ENCODE measurements around the gene IGFLR1.
"Not testable (repeated sequence)": the region's sequence is repeated elsewhere in the genome, so short reads cannot be mapped to it uniquely, and the experiment has no call there.

The IGFLR1 gene

DNA sequence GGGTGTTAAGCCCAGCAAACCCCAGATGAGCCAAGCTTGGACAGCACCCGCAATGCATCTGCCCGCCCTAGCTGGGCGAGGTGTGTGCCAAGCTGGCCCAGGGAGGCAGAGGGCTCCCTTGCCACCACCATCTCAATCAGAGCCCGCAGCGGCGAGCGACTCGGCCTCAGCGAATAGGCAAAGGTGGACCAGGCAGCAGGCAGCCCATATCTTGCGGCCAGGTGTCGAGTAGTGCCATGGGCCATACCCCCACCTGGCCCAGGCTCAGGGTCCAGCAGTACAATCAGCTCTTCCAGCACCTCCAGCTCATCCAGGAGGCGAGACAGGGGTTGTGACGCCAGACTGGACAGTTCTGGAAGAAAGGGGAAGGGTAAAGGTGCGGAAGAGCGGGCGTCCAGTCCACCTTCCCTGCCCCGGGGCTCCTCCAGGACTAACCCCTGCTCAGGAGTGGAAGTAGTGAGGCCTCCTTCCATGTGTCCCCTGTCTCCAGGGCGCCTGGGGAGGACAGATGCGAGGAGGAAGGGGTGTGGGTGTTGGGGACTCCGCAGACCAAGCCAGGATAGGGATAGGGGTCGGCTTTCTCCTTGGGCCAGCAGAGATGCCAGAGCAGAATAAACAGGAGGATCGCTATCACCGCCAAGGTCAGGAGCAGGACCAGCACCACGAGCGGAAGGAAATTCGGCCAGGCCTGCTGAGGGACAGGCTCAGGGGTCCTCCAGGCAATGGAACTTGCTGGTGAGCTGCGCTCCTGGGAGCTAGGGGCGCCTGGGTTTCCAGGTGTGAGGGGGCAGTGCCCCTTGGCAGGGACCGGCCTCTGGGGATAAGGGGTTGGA, 2.8 kb downstream of the IGFLR1 start:
- no peak for DNase-seq

DNA sequence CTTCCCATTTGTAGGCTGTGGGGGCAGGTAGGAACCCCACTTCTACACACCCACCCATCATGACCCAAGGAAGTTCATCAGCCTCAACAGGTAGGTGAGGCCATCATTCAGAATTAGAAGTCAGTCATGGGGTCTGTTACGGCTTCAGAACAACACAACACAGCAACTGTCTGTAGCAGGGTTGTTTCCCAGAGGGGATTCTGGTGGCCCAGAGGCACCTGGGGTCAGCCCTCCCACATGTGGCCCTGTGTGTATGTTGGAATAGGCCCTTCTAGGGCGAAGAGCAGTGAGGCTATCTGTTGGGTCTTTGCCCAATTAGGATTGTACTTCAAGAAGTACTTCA, 3.4 kb downstream of the IGFLR1 start:
- DNase-seq, result no peak

DNA sequence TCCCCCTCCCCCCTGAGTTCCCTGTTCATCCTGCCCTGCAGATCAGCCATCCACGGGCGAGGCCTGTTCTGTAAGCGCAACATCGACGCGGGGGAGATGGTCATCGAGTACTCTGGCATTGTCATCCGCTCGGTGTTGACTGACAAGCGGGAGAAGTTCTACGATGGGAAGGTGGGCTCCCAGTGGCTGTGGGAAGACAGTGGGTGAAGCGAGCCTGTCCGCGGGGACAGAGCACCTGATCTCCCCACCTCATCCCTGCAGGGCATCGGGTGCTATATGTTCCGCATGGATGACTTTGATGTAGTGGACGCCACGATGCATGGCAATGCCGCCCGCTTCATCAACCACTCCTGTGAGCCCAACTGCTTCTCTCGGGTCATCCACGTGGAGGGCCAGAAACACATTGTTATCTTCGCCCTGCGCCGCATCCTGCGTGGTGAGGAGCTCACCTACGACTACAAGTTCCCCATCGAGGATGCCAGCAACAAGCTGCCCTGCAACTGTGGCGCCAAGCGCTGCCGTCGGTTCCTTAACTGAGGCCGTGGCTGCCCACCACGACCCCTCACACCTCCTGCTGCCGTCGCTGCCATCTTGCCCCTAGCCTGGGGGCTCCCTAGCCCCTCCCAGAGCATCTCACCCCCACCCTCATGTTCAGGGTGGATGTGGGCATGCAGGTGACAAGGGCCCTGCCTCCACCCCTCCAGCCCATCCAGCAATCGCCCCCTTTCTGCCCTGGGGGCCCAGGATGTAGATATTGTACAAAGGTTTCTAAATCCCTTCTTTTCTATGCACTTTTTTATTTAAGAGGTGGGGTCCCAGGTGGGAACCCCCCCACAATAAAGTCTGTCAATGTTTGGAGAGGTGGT, 4.0 kb downstream of the IGFLR1 start:
- DNase-seq, result no peak

GRCh38 chr19:35736913-35737886, 5.1 kb downstream of the IGFLR1 start:
- peak in 3 of 6 experiments; percentile 23 to 28 (median 27) for DNase-seq

- DNase-seq, result no peak
These were observed 7.4 kb downstream of the IGFLR1 start for GRCh38 chr19:35734889-35735288.

DNA sequence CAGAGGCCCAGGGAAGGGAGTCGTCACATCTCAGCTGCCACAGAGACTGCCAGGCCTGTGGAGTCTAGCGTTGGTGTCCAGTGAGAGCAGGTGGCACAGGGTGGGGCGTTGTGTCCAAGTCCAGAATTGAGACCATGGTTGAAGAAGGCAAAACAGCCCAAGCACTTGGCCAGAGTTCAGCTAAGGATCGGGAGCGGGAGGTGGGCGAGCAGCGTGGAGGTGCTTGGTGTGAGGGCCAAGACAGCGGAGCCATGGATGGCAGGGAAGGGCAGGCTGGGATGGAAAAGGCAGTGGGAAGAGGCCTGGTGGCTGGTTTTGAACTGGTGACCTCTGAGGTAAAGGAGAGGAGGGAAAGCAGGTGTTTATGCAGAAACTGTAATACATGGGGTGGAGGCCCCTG, 8.0 kb downstream of the IGFLR1 start:
- DNase-seq, result no peak

GRCh38 chr19:35733180-35734125, 8.8 kb downstream of the IGFLR1 start:
- DNase-seq, result no peak

- no peak for DNase-seq
These were observed 9.6 kb downstream of the IGFLR1 start for GRCh38 chr19:35732540-35733179.

- DNase-seq, result no peak
These were observed 10.4 kb downstream of the IGFLR1 start for GRCh38 chr19:35731779-35732405.

- no peak for DNase-seq
These were observed 10.9 kb downstream of the IGFLR1 start for GRCh38 chr19:35731353-35731752.

DNA sequence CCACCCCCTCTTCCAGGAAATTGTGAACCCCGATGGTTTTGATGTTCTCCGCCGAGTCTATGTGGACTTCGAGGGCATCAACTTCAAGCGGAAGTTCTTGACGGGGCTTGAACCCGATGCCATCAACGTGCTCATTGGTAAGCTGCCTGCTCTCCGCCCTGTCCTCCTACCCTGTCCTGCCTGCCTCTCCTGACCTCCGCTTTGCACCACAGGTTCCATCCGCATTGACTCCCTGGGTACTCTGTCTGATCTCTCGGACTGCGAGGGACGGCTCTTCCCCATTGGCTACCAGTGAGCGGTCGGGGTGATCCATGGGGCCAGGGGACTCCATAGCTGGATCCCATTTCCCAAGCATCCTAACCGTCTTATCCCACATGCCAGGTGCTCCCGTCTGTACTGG, 11.9 kb downstream of the IGFLR1 start:
- no peak for DNase-seq

- no peak for DNase-seq
These were observed 12.5 kb downstream of the IGFLR1 start for GRCh38 chr19:35729763-35730162.

GRCh38 chr19:35729021-35729420, 13.2 kb downstream of the IGFLR1 start:
- DNase-seq, result no peak

DNA sequence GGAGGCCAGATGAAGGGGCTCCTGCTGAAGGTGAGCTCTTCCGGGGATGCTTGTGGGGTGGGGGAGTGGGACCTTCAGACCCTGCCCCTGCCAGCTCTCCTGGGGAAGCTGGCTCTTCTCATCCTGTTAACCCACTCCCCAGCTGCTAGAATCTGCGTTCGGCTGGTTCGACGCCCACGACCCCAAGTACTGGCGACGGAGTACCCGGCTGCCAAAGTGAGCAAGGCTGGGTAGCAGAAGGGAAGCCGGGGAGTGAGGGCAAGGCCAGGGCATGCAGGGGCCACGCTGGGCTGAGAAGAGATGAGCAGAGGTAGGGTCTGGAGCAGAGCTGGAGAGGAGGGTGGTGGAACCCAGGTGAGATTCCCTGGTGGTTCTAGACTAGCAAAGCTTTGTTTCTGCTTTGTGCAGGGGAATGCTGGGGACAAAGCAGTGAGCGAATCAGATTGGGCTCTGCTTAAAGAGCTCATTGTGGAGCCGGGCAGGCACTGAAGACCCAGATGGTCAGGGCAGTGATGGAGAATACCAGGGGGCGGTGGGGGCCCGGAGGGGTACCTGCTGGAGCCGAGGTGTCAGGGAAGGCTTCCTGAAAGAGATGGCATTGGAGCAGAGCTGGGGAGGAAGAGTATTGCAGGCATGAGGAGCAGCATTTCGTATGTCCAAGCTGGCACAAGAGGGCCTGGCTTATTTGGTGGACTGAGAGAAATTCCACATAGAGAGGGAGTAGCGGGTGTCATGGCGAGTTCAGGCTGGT, 14.1 kb downstream of the IGFLR1 start:
- no peak for DNase-seq

DNA sequence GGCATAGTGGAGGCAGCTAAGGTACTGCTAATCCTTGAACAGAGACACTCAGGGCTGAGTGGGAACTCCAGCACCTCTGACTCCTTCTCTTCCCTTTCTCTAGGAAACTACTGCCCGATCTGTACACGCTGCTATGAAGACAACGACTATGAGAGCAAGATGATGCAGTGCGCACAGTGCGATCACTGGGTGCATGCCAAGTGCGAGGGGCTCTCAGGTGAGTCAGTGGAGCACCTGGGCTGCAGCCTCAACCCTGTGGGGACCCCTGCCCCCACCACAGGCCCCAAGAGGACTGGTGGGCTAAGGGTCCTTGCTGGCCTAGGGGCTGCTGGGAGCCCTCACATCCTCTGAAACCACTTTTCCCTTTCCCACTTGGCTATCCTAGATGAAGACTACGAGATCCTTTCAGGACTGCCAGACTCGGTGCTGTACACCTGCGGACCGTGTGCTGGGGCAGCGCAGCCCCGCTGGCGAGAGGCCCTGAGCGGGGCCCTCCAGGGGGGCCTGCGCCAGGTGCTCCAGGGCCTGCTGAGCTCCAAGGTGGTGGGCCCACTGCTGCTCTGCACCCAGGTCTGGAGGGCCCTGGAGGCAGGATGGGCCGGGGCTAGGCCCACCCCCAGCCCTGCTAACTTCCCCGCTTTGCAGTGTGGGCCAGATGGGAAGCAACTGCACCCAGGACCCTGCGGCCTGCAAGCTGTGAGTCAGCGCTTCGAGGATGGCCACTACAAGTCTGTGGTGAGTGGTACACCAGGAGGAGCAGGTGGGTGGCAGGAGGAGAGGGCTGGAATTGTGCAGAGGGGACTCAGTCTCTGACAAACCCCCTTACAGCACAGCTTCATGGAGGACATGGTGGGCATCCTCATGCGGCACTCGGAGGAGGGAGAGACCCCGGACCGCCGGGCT, 14.9 kb downstream of the IGFLR1 start:
- DNase-seq, result no peak

- no peak for DNase-seq
These were observed 16.9 kb downstream of the IGFLR1 start for GRCh38 chr19:35725216-35725861.

- DNase-seq, result no peak
These were observed 17.7 kb downstream of the IGFLR1 start for GRCh38 chr19:35724560-35724959.

- not testable (repeated sequence) for DNase-seq
These were observed 18.1 kb downstream of the IGFLR1 start for GRCh38 chr19:35724132-35724531.

Data from stimulated activated naive CD4-positive, alpha-beta T cell (primary cell).